ENCODE results near the gene MAST4.

DNA sequence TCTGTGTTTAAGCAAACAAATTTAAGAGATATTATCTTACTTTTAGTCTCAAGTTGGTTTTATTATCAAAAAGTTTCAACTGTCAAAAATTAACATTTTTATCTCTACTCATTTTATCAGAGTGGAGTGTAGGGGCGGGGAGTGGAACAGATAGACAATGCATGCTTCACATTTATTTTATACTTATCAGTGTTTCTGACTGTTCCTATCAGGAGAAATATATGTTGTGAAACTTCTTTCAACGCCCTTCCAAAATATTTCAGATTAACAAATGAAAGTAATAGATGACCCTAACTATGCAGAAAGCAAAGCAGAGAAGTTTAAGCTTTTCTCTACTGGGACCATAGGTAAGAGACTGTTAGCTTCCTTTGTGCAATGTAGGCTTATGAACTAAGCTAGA lies 44.9 kb upstream of the MAST4 start:
- no peak for TF ChIP-seq CTCF (IDR thresholded peaks at IDR 0.05)
- TF ChIP-seq EZH2 (IDR thresholded peaks at IDR 0.05), result no peak
- TF ChIP-seq EZH2phosphoT487 (IDR thresholded peaks at IDR 0.05), result no peak

All from neural progenitor cell (in vitro differentiated cells).